GM21526 (cell line): ENCODE measurements around the gene YWHAG.

Experiments
- ATAC-seq: cut with Tn5 transposase; IDR thresholded peaks from one replicate; pipeline ENCODE4 v1.9.1; 2021; ENCODE audit warnings: moderate library complexity; ENCODE audit not compliant: unreplicated experiment, low FRiP score

YWHAG gene

DNA sequence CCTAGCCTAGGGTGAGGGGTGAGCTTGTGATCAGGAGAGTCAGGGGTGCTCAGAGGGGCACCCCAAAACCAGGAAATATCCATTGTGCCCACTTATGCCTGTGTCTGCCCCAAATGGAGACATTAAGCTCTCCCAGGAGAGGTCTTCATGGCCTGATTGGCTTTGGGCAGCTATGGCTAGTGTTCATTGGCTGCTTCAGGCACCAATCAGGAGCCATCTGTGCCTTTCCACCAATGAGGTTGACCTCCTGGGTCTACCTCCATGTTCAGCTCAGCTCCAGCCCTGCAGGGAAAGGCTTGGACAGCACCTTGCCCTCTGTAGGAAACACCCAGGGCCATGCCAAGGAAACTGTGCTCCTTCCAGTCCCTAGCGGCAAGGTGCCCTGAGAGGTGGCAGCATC is 80.3 kb downstream of the YWHAG start:
- no peak for ATAC-seq
